Osteocyte (in vitro differentiated cells): ENCODE results near the gene GPRIN1. TPM values are rescaled to one million over a fixed set of nuclear protein-coding genes. Genes with fewer than 3 reads are reported as not detected.

Experiments
- DNase-seq: peaks from one replicate; pipeline ENCODE4 v3.0.0; 2021; ENCODE audit warnings: mixed read lengths; ENCODE audit not compliant: unreplicated experiment; ENCODE audit errors: extremely low spot score
- H3K27ac Mint-ChIP-seq: one replicate; pipeline ENCODE4 v1.8.0; 2021; ENCODE audit warnings: mild to moderate bottlenecking, mixed read lengths; ENCODE audit not compliant: unreplicated experiment
- H3K27me3 Mint-ChIP-seq: one replicate; pipeline ENCODE4 v1.8.0; 2021; ENCODE audit warnings: mixed read lengths; ENCODE audit not compliant: unreplicated experiment
- H3K36me3 Mint-ChIP-seq: one replicate; pipeline ENCODE4 v1.8.0; 2021; ENCODE audit warnings: mixed read lengths; ENCODE audit not compliant: unreplicated experiment
- H3K4me1 Mint-ChIP-seq: one replicate; pipeline ENCODE4 v1.8.0; 2021; ENCODE audit warnings: mixed read lengths; ENCODE audit not compliant: unreplicated experiment
- H3K4me3 Mint-ChIP-seq: one replicate; pipeline ENCODE4 v1.8.0; 2021; ENCODE audit warnings: mild to moderate bottlenecking, moderate library complexity, mixed read lengths; ENCODE audit not compliant: unreplicated experiment
- H3K9me3 Mint-ChIP-seq: one replicate; pipeline ENCODE4 v1.8.0; 2021; ENCODE audit warnings: mixed read lengths; ENCODE audit not compliant: unreplicated experiment
- CTCF ChIP-seq: fragments of 200-600 bp; sonication (generic); IDR thresholded peaks from 2 replicates; pipeline ENCODE4 v1.5.0; 2021; ENCODE audit warnings: antibody characterized with exemption, mild to moderate bottlenecking, moderate library complexity
- total RNA-seq: library from RNA; stranded (reverse); gene quantifications from 2 replicates; pipeline ENCODE4 v1.2.1, GENCODE V29; 2021

Gene GPRIN1
- total RNA-seq, 1 donor from 2014 or later, result 1.6 TPM

GRCh38 chr5:176642675-176643490 lies 32.9 kb upstream of the GPRIN1 start:
- Mint-ChIP-seq H3K27ac (no peak overlapping the region), H3K4me1 (peaks cover 9% of the 10 kb centered on the region), H3K4me3 (no peak overlapping the region), H3K27me3 (peaks cover 5% of the 10 kb centered on the region), H3K9me3 (no peaks in the 10 kb centered on the region), H3K36me3 (no peaks in the 10 kb centered on the region)
- no peak for TF ChIP-seq CTCF
- DNase-seq, result no peak

- Mint-ChIP-seq H3K36me3 (no peaks in the 10 kb centered on the region), H3K27ac (no peak overlapping the region), H3K4me3 (no peak overlapping the region), H3K9me3 (no peaks in the 10 kb centered on the region), H3K4me1 (no peaks in the 10 kb centered on the region), H3K27me3 (peaks cover 26% of the 10 kb centered on the region)
- TF ChIP-seq CTCF, result no peak
- no peak for DNase-seq
Observed at GRCh38 chr5:176640616-176641015, 30.7 kb upstream of the GPRIN1 start.

- no peaks in the 10 kb centered on the region for H3K4me1 Mint-ChIP-seq
- H3K9me3 Mint-ChIP-seq, result no peaks in the 10 kb centered on the region
- H3K36me3 Mint-ChIP-seq, result peaks cover under 1% of the 10 kb centered on the region
- no peak overlapping the region for H3K27ac Mint-ChIP-seq
- no peak for DNase-seq
- no peak overlapping the region for H3K4me3 Mint-ChIP-seq
- peaks cover 32% of the 10 kb centered on the region for H3K27me3 Mint-ChIP-seq
- no peak for TF ChIP-seq CTCF
Observed at GRCh38 chr5:176639981-176640380, 30.0 kb upstream of the GPRIN1 start.

- no peak for DNase-seq
- no peaks in the 10 kb centered on the region for H3K9me3 Mint-ChIP-seq
Observed at GRCh38 chr5:176639208-176639607, 29.3 kb upstream of the GPRIN1 start.

More at GRCh38 chr5:176639208-176639607, 29.3 kb upstream of the GPRIN1 start:
- Mint-ChIP-seq H3K27me3 (peaks cover 37% of the 10 kb centered on the region), H3K4me3 (no peak overlapping the region), H3K4me1 (no peaks in the 10 kb centered on the region), H3K36me3 (peaks cover 2% of the 10 kb centered on the region), H3K27ac (no peak overlapping the region)
- no peak for TF ChIP-seq CTCF
